IMR-90 (cell line): ENCODE data around the gene TRAPPC10. TPM values are rescaled to one million over a fixed set of nuclear protein-coding genes. Genes with fewer than 3 reads are reported as not detected.

Source experiments
- ATAC-seq: fragments of 200-7000 bp; cut with Tn5 transposase; 2 replicates; pipeline ENCODE4 v1.9.1; 2020; ENCODE audit warnings: low read depth, mild to moderate bottlenecking, moderate library complexity
- BruUV-seq: library from RNA; stranded (reverse); fragments of 400-500 nt; replicated peaks from 2 replicates; lab custom pipeline; 2021; lab: Mats Ljungman, UMichigan
- CTCF ChIA-PET: fragments of 300-600 bp; formaldehyde crosslinking; extraction: SDS; loops from one replicate; lab custom pipeline; 2021; ENCODE audit warnings: antibody characterized with exemption; lab: Yijun Ruan, JAX
- POLR2A ChIA-PET: fragments of 300-600 bp; sonication (Branson Sonifier 250); formaldehyde crosslinking; loops from one replicate; lab custom pipeline; 2022; ENCODE audit warnings: antibody characterized with exemption; ENCODE audit not compliant: unreplicated experiment; lab: Charles Lee
- DNase-seq: peaks from one replicate; pipeline ENCODE4 v3.0.0; 2013
- H2AFZ ChIP-seq: replicated peaks from 2 replicates; pipeline ENCODE3; 2013; ENCODE audit warnings: low read length, mild to moderate bottlenecking; ENCODE audit not compliant: poor library complexity
- H2AK5ac ChIP-seq: 2 replicates; pipeline ENCODE4 v1.6.1; 2013; ENCODE audit warnings: low read depth, low read length, inconsistent platforms
- H2AK9ac ChIP-seq: replicated peaks from 2 replicates; pipeline ENCODE3; 2013; ENCODE audit warnings: mild to moderate bottlenecking, low read depth, low read length, moderate library complexity; ENCODE audit not compliant: poor library complexity
- H2BK120ac ChIP-seq: 2 replicates; pipeline ENCODE4 v1.6.1; 2013; ENCODE audit warnings: low read depth, low read length, inconsistent platforms
- H2BK15ac ChIP-seq: 3 replicates; pipeline ENCODE4 v1.6.1; 2013; ENCODE audit warnings: low read depth, low read length, inconsistent platforms
- H2BK20ac ChIP-seq: 2 replicates; pipeline ENCODE4 v1.6.1; 2013; ENCODE audit warnings: low read depth, mild to moderate bottlenecking, inconsistent platforms, low read length, moderate library complexity
- H2BK5ac ChIP-seq: 2 replicates; pipeline ENCODE4 v1.6.1; 2013; ENCODE audit warnings: mild to moderate bottlenecking, low read depth, low read length, inconsistent platforms; ENCODE audit not compliant: poor library complexity, severe bottlenecking
- H3K14ac ChIP-seq: replicated peaks from 2 replicates; pipeline ENCODE4 v1.6.1; 2013; ENCODE audit warnings: low read depth, low read length, inconsistent platforms
- H3K18ac ChIP-seq: 2 replicates; pipeline ENCODE4 v1.6.1; 2013; ENCODE audit warnings: low read depth, low read length, control low read depth
- H3K23ac ChIP-seq: 2 replicates; pipeline ENCODE4 v1.6.1; 2013; ENCODE audit warnings: low read depth, low read length, inconsistent platforms
- H3K27ac ChIP-seq: 2 replicates; pipeline ENCODE4 v1.5.1; 2013; ENCODE audit warnings: mild to moderate bottlenecking, control low read depth, low read length; ENCODE audit not compliant: insufficient read depth
- H3K27me3 ChIP-seq: 2 replicates; pipeline ENCODE4 v1.6.1; 2013; ENCODE audit warnings: low read length; ENCODE audit not compliant: control insufficient read depth, insufficient read depth
- H3K36me3 ChIP-seq: 2 replicates; pipeline ENCODE4 v1.6.1; 2013; ENCODE audit warnings: low read length, mixed read lengths; ENCODE audit not compliant: control insufficient read depth, insufficient read depth
- H3K4ac ChIP-seq: 2 replicates; pipeline ENCODE4 v1.6.1; 2013; ENCODE audit warnings: low read depth, low read length, inconsistent platforms
- H3K4me1 ChIP-seq: 2 replicates; pipeline ENCODE4 v1.6.1; 2013; ENCODE audit warnings: low read length, mixed read lengths; ENCODE audit not compliant: control insufficient read depth, insufficient read depth
- H3K4me2 ChIP-seq: 2 replicates; pipeline ENCODE4 v1.6.1; 2013; ENCODE audit warnings: low read depth, mild to moderate bottlenecking, control low read depth, low read length, moderate library complexity
- H3K4me3 ChIP-seq: 2 replicates; pipeline ENCODE4 v1.5.1; 2013; ENCODE audit warnings: low read depth, mild to moderate bottlenecking, control low read depth, low read length, moderate library complexity; ENCODE audit not compliant: insufficient read depth
- H3K56ac ChIP-seq: 2 replicates; pipeline ENCODE4 v1.6.1; 2013; ENCODE audit warnings: low read length, inconsistent platforms; ENCODE audit not compliant: insufficient read depth; ENCODE audit errors: extremely low read depth
- H3K79me1 ChIP-seq, 2 experiments: 2 replicates each; pipeline ENCODE4 v1.6.1; 2013; ENCODE audit warnings: low read length in 2 of 2, inconsistent platforms in 1 of 2, low read depth in 1 of 2
- H3K9ac ChIP-seq: 2 replicates; pipeline ENCODE4 v1.6.1; 2013; ENCODE audit warnings: low read depth, low read length, control low read depth
- H3K9me1 ChIP-seq: 2 replicates; pipeline ENCODE4 v1.6.1; 2013; ENCODE audit warnings: low read length, inconsistent platforms; ENCODE audit not compliant: insufficient read depth
- H3K9me3 ChIP-seq: 2 replicates; pipeline ENCODE4 v1.6.1; 2013; ENCODE audit warnings: low read length; ENCODE audit not compliant: control insufficient read depth, insufficient read depth
- H4K20me1 ChIP-seq: 2 replicates; pipeline ENCODE4 v1.6.1; 2013; ENCODE audit warnings: low read length, inconsistent platforms; ENCODE audit not compliant: insufficient read depth
- H4K5ac ChIP-seq: 2 replicates; pipeline ENCODE4 v1.6.1; 2013; ENCODE audit warnings: mild to moderate bottlenecking, low read depth, low read length, control low read depth
- H4K8ac ChIP-seq, 2 experiments: 2 replicates each; pipeline ENCODE4 v1.6.1; 2013; ENCODE audit warnings: low read depth in 2 of 2, low read length in 2 of 2, control low read depth in 1 of 2, inconsistent platforms in 1 of 2
- H4K91ac ChIP-seq: 2 replicates; pipeline ENCODE4 v1.6.1; 2013; ENCODE audit warnings: low read depth, low read length, inconsistent platforms; ENCODE audit not compliant: insufficient read depth
- WGBS, 2 experiments: methylation state at CpG; one replicate each; pipeline versions ENCODE4 v1.1.5 to v1.1.7; 2013; ENCODE audit warnings: missing lambda C conversion rate in 2 of 2; ENCODE audit not compliant: insufficient read length in 1 of 2; ENCODE audit errors: extremely low coverage in 2 of 2; 5-methylcytosine and 5-hydroxymethylcytosine counted together
- dilution Hi-C: fragments of 300-500 bp; cut with HindIII; formaldehyde crosslinking; loops from one replicate; pipeline ENCODE4 v1.14.3; 2018; ENCODE audit warnings: low sequenced_read_pairs; ENCODE audit not compliant: unreplicated experiment
- in situ Hi-C: fragments of 300-500 bp; cut with MboI; formaldehyde crosslinking; loops from 3 replicates; pipeline ENCODE4 v1.14.3; 2019; ENCODE audit warnings: low sequenced_read_pairs, inconsistent platforms, mixed read lengths
- intact Hi-C: fragments of 100-400 bp; cut with micrococcal nuclease; formaldehyde crosslinking; loops from 2 replicates; pipeline ENCODE4 v1.10.0; 2022
- polyA plus RNA-seq, 3 experiments: library from polyadenylated mRNA; depleted of rRNA; stranded (reverse); fragments of >200 nt; gene quantifications; 2 replicates each; pipeline ENCODE4 v1.2.3, GENCODE V29; 2012; ENCODE audit warnings: low replicate concordance in 1 of 3
- total RNA-seq: library from RNA; depleted of rRNA; stranded (reverse); fragments of >200 nt; gene quantifications from 2 replicates; pipeline ENCODE4 v1.2.3, GENCODE V29; 2012
- TF ChIP-seq, protein P1 (sequence below): conservative IDR thresholded peaks from 2 replicates; pipeline ENCODE4 v1.5.1; 2012; ENCODE audit warnings: mild to moderate bottlenecking, low read depth, low read length, improper control_type of control experiment

The TRAPPC10 gene
- total and polyA plus RNA-seq, 2 of the 4 experiments (the other 2 are of a cell fraction): 17.8 to 18.1 TPM

DNA sequence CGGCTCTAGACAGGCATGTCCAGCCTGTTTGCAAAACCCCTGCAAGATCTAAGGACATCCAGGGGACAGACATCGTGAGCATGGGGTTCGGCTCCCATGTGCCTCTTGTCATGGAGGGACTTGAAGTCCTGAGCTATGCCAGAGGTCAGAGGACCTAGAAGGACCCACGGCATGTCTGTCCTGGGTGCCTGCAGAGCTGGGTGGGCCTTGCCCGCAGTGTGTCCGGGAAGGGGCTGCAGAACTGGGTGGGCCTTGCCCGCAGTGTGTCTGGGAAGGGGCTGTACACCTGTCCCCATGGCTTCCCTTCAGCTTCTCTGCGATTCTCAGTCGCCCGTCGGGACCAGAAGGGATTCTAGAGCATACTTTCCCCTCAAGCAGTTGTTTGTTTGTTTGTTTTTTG lies 20.0 kb upstream of the TRAPPC10 start:
- TF ChIP-seq, protein P1, sequence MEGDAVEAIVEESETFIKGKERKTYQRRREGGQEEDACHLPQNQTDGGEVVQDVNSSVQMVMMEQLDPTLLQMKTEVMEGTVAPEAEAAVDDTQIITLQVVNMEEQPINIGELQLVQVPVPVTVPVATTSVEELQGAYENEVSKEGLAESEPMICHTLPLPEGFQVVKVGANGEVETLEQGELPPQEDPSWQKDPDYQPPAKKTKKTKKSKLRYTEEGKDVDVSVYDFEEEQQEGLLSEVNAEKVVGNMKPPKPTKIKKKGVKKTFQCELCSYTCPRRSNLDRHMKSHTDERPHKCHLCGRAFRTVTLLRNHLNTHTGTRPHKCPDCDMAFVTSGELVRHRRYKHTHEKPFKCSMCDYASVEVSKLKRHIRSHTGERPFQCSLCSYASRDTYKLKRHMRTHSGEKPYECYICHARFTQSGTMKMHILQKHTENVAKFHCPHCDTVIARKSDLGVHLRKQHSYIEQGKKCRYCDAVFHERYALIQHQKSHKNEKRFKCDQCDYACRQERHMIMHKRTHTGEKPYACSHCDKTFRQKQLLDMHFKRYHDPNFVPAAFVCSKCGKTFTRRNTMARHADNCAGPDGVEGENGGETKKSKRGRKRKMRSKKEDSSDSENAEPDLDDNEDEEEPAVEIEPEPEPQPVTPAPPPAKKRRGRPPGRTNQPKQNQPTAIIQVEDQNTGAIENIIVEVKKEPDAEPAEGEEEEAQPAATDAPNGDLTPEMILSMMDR: no peak
- no peak overlapping the region for H4K91ac ChIP-seq
- intact Hi-C loops: no loop called here
- ChIA-PET POLR2A (no interaction called here), CTCF (interaction anchor here (1.4 kb wide), 1 partner anchor 16 kb away, joined by 3 read pairs; no protein-coding TSS in a partner anchor)
- no peak overlapping the region for H3K56ac ChIP-seq
- H3K4me1 ChIP-seq: no peaks in the 10 kb centered on the region
- peaks cover 2% of the 10 kb centered on the region; the same call in 1 of the 2 replicates for H3K9me3 ChIP-seq
- no peak overlapping the region for H2BK120ac ChIP-seq
- no peak overlapping the region for H2BK20ac ChIP-seq
- no peak overlapping the region for H3K4me3 ChIP-seq
- no peak overlapping the region for H3K4ac ChIP-seq
- H3K36me3 ChIP-seq: no peaks in the 10 kb centered on the region
- peaks cover 10% of the 10 kb centered on the region; the same call in 1 of the 2 replicates for H3K27me3 ChIP-seq
- no peak overlapping the region for H2AK5ac ChIP-seq
- in situ Hi-C loops: no loop called here
- no peak overlapping the region for H2AK9ac ChIP-seq
- H4K20me1 ChIP-seq: no peaks in the 10 kb centered on the region
- H3K9ac ChIP-seq: no peak overlapping the region
- no peak overlapping the region for H2AFZ ChIP-seq
- H3K27ac ChIP-seq: no peak overlapping the region
- H3K79me1 ChIP-seq: no peaks in the 10 kb centered on the region
- WGBS, 2 experiments: 90% methylated on average over 4 of the region's 11 CpGs; no CpG with 5 or more reads in 1 of the 2 experiments
- no peak overlapping the region for H2BK15ac ChIP-seq
- ATAC-seq (no peak), DNase-seq (no peak)
- no peak overlapping the region for H3K4me2 ChIP-seq
- no peak overlapping the region for H3K14ac ChIP-seq
- H3K18ac ChIP-seq: no peak overlapping the region
- H3K9me1 ChIP-seq: peaks cover 3% of the 10 kb centered on the region; the same call in 1 of the 2 replicates
- no peak overlapping the region for H4K5ac ChIP-seq
- BruUV-seq: no TSS peak
- no peak overlapping the region for H2BK5ac ChIP-seq
- no peak overlapping the region for H4K8ac ChIP-seq
- no peak overlapping the region for H3K23ac ChIP-seq
- dilution Hi-C loops: no loop called here
